Peyer's patch (tissue), 4 donors: ENCODE data around the gene SPACA5B. TPM values are rescaled to one million over a fixed set of nuclear protein-coding genes. Genes with fewer than 3 reads are reported as not detected.
"Not testable (repeated sequence)": the region's sequence is repeated elsewhere in the genome, so short reads cannot be mapped to it uniquely, and the experiment has no call there.

ENCODE experiments used
- DNase-seq, 3 donors: peaks; one replicate each; pipeline ENCODE4 v3.0.0-alpha.2; 2017 to 2019
- H3K27ac ChIP-seq, 4 donors: fragments of 200-600 bp; sonication (generic); one replicate each; pipeline ENCODE4 v1.5.1; 2016 to 2019
- H3K27me3 ChIP-seq, 2 donors: fragments of 200-600 bp; sonication (generic); one replicate each; pipeline ENCODE4 v1.5.1; 2019
- H3K36me3 ChIP-seq, 3 donors: fragments of 200-600 bp; sonication (generic); one replicate each; pipeline ENCODE4 v1.5.1; 2016 to 2019
- H3K4me1 ChIP-seq, 4 donors: fragments of 200-600 bp; sonication (generic); one replicate each; pipeline ENCODE4 v1.5.1; 2016 to 2019
- H3K4me3 ChIP-seq, 4 donors: fragments of 200-600 bp; sonication (generic); 1 replicate in 3 of 4; 2 replicates in 1 of 4; pipeline ENCODE4 v1.5.1; 2016 to 2019; ENCODE audit warnings: mild to moderate bottlenecking in 1 of 4
- H3K9me3 ChIP-seq, 4 donors: fragments of 200-600 bp; sonication (generic); one replicate each; pipeline ENCODE4 v1.5.1; 2016 to 2019; ENCODE audit warnings: mild to moderate bottlenecking in 1 of 4
- CTCF ChIP-seq, 6 experiments: fragments of 450-650 bp in 4 of 6; fragments of 200-600 bp in 2 of 6; sonication (generic) in 1 of 6; IDR thresholded peaks; one replicate each; pipeline ENCODE4 v1.5.1; 2017 to 2019; ENCODE audit warnings: antibody characterized with exemption in 6 of 6, mild to moderate bottlenecking in 3 of 6, moderate library complexity in 1 of 6
- POLR2A ChIP-seq, 2 donors: fragments of 450-650 bp; IDR thresholded peaks; one replicate each; pipeline ENCODE4 v1.5.1; 2017; ENCODE audit warnings: antibody characterized with exemption in 2 of 2, mild to moderate bottlenecking in 2 of 2, moderate library complexity in 2 of 2
- total RNA-seq, 4 donors: library from RNA; depleted of rRNA; stranded (reverse); fragments of >200 nt; gene quantifications; one replicate each; pipeline ENCODE4 v1.1.0, GENCODE V29; 2016

The SPACA5B gene
- total RNA-seq, 4 donors from 2014 or later, result not detected

- TF ChIP-seq POLR2A (IDR thresholded peaks at IDR 0.05) (no peak), CTCF (IDR thresholded peaks at IDR 0.05) (no peak)
- H3K27ac ChIP-seq, result no peak overlapping the region
- H3K4me1 ChIP-seq, result no peaks in the 10 kb centered on the region
- no peaks in the 10 kb centered on the region for H3K27me3 ChIP-seq
- DNase-seq, result no peak
- H3K36me3 ChIP-seq, result no peaks in the 10 kb centered on the region
- no peak overlapping the region for H3K4me3 ChIP-seq
- no peaks in the 10 kb centered on the region for H3K9me3 ChIP-seq
Measured at GRCh38 chrX:48154796-48155195, 24.4 kb downstream of the SPACA5B start.

GRCh38 chrX:48156014-48156413 is 25.6 kb downstream of the SPACA5B start:
- Histone ChIP-seq H3K4me1 (no peaks in the 10 kb centered on the region), H3K9me3 (no peaks in the 10 kb centered on the region), H3K4me3 (no peak overlapping the region), H3K27ac (no peak overlapping the region), H3K27me3 (no peaks in the 10 kb centered on the region), H3K36me3 (no peaks in the 10 kb centered on the region)
- DNase-seq, result no peak
- TF ChIP-seq POLR2A (IDR thresholded peaks at IDR 0.05) (no peak), CTCF (IDR thresholded peaks at IDR 0.05) (no peak)

GRCh38 chrX:48165241-48165640 is 34.8 kb downstream of the SPACA5B start:
- Histone ChIP-seq H3K27ac (no peak overlapping the region), H3K36me3 (no peaks in the 10 kb centered on the region), H3K4me1 (no peaks in the 10 kb centered on the region), H3K9me3 (no peaks in the 10 kb centered on the region), H3K4me3 (no peak overlapping the region), H3K27me3 (no peaks in the 10 kb centered on the region)
- DNase-seq, result no peak
- TF ChIP-seq POLR2A (IDR thresholded peaks at IDR 0.05), result no peak
- TF ChIP-seq CTCF (IDR thresholded peaks at IDR 0.05), result no peak

DNA sequence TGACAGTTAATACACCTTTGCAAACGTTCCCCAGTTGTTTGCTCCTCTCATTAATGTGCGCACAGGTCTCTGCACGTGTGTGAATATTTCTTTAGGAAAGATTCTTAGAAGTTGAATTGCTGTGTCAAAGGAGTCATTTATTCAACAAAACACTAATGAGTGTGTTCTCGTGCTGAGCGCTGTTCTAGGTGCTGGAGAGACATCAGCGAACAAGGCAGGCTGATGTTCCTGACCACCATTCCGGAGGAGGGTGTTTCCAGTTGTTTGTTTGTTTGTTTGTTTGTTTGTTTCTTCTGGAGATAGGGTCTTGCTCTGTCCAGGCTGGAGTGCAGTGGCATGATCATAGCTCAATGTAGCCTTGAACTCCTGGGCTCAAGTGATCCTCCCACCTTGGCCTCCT is 35.9 kb downstream of the SPACA5B start:
- not testable (repeated sequence) for H3K36me3 ChIP-seq, DNase-seq, H3K27me3 ChIP-seq, H3K4me1 ChIP-seq, H3K9me3 ChIP-seq, H3K4me3 ChIP-seq, H3K27ac ChIP-seq

- Histone ChIP-seq H3K27me3 (no peaks in the 10 kb centered on the region), H3K27ac (no peak overlapping the region), H3K4me1 (no peaks in the 10 kb centered on the region), H3K36me3 (no peaks in the 10 kb centered on the region), H3K9me3 (no peaks in the 10 kb centered on the region), H3K4me3 (no peak overlapping the region)
- no peak for DNase-seq
- TF ChIP-seq POLR2A (IDR thresholded peaks at IDR 0.05), result no peak
- no peak for TF ChIP-seq CTCF (IDR thresholded peaks at IDR 0.05)
Measured at GRCh38 chrX:48179691-48180090, 49.3 kb downstream of the SPACA5B start.

GRCh38 chrX:48180811-48181210 is 50.4 kb downstream of the SPACA5B start:
- H3K36me3 ChIP-seq, result no peaks in the 10 kb centered on the region
- no peaks in the 10 kb centered on the region for H3K27me3 ChIP-seq
- no peaks in the 10 kb centered on the region for H3K4me1 ChIP-seq
- H3K27ac ChIP-seq, result no peak overlapping the region
- TF ChIP-seq POLR2A (IDR thresholded peaks at IDR 0.05), result no peak
- TF ChIP-seq CTCF (IDR thresholded peaks at IDR 0.05), result no peak
- no peak overlapping the region for H3K4me3 ChIP-seq
- H3K9me3 ChIP-seq, result no peaks in the 10 kb centered on the region
- DNase-seq, result no peak

- H3K36me3 ChIP-seq, DNase-seq, H3K4me3 ChIP-seq, H3K4me1 ChIP-seq, H3K27ac ChIP-seq, H3K9me3 ChIP-seq, H3K27me3 ChIP-seq: not testable (repeated sequence)
Measured at GRCh38 chrX:48181882-48182281, 51.5 kb downstream of the SPACA5B start.
